ENCODE results near the gene NBEAL2. TPM values are rescaled to one million over a fixed set of nuclear protein-coding genes. Genes with fewer than 3 reads are reported as not detected.

NBEAL2 gene
- total and polyA plus RNA-seq, 2 experiments from 2014 or later = 38.6 to 42.2 TPM

DNA sequence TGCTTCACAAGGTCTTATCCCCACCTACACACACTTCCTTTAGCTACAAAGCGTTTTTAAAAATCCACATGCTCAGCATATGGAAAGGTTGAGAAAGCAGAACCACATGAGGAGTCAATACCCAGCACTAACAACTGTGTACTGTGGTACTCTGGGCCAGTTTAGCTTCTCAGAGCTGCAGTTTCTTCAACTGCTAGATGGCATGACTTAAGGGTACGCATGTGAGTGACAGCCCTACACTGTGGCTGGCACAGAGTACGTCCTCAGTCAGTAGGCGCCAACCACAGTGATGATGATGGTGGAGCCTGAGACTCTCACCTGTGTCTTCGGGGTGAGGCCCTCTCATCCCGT, 20.3 kb upstream of the NBEAL2 start:
- Histone ChIP-seq H3K4me3 (no peak overlapping the region), H3K9me3 (ENCODE audit: low read depth) (no peaks in the 10 kb centered on the region), H3K9me2 (replicated peaks; ENCODE audit: insufficient read depth) (no peaks in the 10 kb centered on the region), H2AFZ (no peak overlapping the region), H4K20me1 (ENCODE audit: insufficient read depth, poor library complexity, severe bottlenecking) (peaks cover 25% of the 10 kb centered on the region), H3K27ac (peak overlapping the region; percentile 86), H3K36me3 (replicated peaks; ENCODE audit: insufficient read depth, low read depth) (no peaks in the 10 kb centered on the region), H3K27me3 (no peaks in the 10 kb centered on the region), H3K79me2 (peaks cover 90% of the 10 kb centered on the region), H3K4me2 (peak overlapping the region; percentile 43), H3K4me1 (ENCODE audit: insufficient read depth) (peaks cover 66% of the 10 kb centered on the region)
- 91% methylated on average over 6 of the region's 6 CpGs for WGBS (ENCODE audit: low lambda C conversion rate, missing lambda C conversion rate)
- TF ChIP-seq, protein P1, sequence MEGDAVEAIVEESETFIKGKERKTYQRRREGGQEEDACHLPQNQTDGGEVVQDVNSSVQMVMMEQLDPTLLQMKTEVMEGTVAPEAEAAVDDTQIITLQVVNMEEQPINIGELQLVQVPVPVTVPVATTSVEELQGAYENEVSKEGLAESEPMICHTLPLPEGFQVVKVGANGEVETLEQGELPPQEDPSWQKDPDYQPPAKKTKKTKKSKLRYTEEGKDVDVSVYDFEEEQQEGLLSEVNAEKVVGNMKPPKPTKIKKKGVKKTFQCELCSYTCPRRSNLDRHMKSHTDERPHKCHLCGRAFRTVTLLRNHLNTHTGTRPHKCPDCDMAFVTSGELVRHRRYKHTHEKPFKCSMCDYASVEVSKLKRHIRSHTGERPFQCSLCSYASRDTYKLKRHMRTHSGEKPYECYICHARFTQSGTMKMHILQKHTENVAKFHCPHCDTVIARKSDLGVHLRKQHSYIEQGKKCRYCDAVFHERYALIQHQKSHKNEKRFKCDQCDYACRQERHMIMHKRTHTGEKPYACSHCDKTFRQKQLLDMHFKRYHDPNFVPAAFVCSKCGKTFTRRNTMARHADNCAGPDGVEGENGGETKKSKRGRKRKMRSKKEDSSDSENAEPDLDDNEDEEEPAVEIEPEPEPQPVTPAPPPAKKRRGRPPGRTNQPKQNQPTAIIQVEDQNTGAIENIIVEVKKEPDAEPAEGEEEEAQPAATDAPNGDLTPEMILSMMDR (IDR thresholded peaks at IDR 0.05; ENCODE audit: poor library complexity) = no peak
- TF ChIP-seq EZH2 (IDR thresholded peaks at IDR 0.05; ENCODE audit: borderline replicate concordance) (no peak), EZH2phosphoT487 (IDR thresholded peaks at IDR 0.05; ENCODE audit: low read depth, severe bottlenecking, unreplicated experiment) (no peak)
- no peak for DNase-seq (ENCODE audit: low spot score)

DNA sequence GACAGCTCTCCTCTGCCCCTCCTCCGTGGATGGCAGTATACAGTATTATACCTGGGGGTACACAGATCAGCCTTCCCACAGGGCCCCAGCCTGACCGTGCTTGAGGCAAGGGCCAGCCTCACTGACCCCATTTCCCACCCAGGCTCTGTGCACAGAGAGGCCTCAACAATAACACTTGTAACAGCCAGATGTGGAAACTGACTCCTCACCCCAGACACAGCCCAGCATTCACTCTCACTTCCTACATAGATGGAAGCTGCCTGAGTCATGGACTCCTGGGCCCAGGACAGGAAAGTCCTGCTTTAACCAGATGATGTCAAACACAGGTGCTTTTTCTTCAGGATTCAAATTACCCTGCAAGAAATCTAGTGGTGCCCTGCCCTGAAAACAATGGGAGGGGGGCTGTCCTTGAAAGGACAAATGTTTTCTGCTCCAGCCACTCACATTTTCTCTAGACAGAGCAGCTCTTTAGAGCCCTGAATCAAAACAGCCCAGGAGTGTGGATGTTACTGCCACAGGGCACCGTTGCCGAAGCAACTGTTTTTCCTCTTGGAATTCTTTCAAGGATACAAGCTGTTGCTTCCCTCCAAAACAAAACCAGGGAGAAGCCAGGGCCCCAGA, 19.3 kb upstream of the NBEAL2 start:
- peak; percentile 68 for DNase-seq (ENCODE audit: low spot score)
- Histone ChIP-seq H3K4me1 (ENCODE audit: insufficient read depth) (peaks cover 66% of the 10 kb centered on the region), H3K36me3 (replicated peaks; ENCODE audit: insufficient read depth, low read depth) (no peaks in the 10 kb centered on the region), H3K9me3 (ENCODE audit: low read depth) (no peaks in the 10 kb centered on the region), H4K20me1 (ENCODE audit: insufficient read depth, poor library complexity, severe bottlenecking) (peaks cover 17% of the 10 kb centered on the region), H3K4me2 (peak overlapping the region; percentile 67), H3K4me3 (no peak overlapping the region), H2AFZ (no peak overlapping the region), H3K9me2 (replicated peaks; ENCODE audit: insufficient read depth) (no peaks in the 10 kb centered on the region), H3K79me2 (peaks cover 86% of the 10 kb centered on the region), H3K27ac (peak overlapping the region; percentile 86), H3K27me3 (no peaks in the 10 kb centered on the region)
- 27% methylated on average over 4 of the region's 4 CpGs for WGBS (ENCODE audit: low lambda C conversion rate, missing lambda C conversion rate)
- TF ChIP-seq EZH2 (IDR thresholded peaks at IDR 0.05; ENCODE audit: borderline replicate concordance) (no peak), EZH2phosphoT487 (IDR thresholded peaks at IDR 0.05; ENCODE audit: low read depth, severe bottlenecking, unreplicated experiment) (no peak)
- TF ChIP-seq, protein P1 (IDR thresholded peaks at IDR 0.05; ENCODE audit: poor library complexity) = no peak

DNA sequence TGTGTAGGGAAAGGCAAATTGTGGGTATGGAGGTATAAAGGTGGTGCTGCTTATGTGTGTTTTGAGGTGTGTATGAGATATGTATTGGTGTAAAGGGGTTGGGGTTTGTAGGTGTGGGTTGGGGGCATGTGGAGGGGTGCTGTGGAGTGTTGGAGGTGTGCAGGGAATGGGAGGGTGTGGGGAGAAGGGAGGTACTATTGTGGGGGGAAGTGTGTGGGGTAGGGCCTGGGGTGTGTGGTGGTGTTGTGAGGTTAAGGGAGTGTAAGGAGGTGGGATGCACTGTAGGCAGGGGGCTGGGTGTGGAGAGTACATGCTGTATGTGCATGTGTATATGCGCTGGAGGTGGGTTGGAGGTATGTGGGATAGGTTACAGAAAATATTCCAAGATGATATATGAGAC, 18.6 kb upstream of the NBEAL2 start:
- H3K27ac ChIP-seq = peak overlapping the region; percentile 86
- H3K9me2 ChIP-seq (replicated peaks; ENCODE audit: insufficient read depth) = no peaks in the 10 kb centered on the region
- no peak for DNase-seq (ENCODE audit: low spot score)
- no peaks in the 10 kb centered on the region for H3K9me3 ChIP-seq (ENCODE audit: low read depth)
- no peaks in the 10 kb centered on the region for H3K36me3 ChIP-seq (replicated peaks; ENCODE audit: insufficient read depth, low read depth)
- TF ChIP-seq, protein P1 (IDR thresholded peaks at IDR 0.05; ENCODE audit: poor library complexity) = no peak
- TF ChIP-seq EZH2phosphoT487 (IDR thresholded peaks at IDR 0.05; ENCODE audit: low read depth, severe bottlenecking, unreplicated experiment) = no peak
- no peak for TF ChIP-seq EZH2 (IDR thresholded peaks at IDR 0.05; ENCODE audit: borderline replicate concordance)
- no peak overlapping the region for H2AFZ ChIP-seq
- no peaks in the 10 kb centered on the region for H3K27me3 ChIP-seq
- WGBS (ENCODE audit: low lambda C conversion rate, missing lambda C conversion rate) = 100% methylated on average over 1 of the region's 1 CpG
- H4K20me1 ChIP-seq (ENCODE audit: insufficient read depth, poor library complexity, severe bottlenecking) = peaks cover 20% of the 10 kb centered on the region
- H3K4me1 ChIP-seq (ENCODE audit: insufficient read depth) = peaks cover 65% of the 10 kb centered on the region
- peaks cover 86% of the 10 kb centered on the region for H3K79me2 ChIP-seq
- H3K4me2 ChIP-seq = peak overlapping the region; percentile 67
- no peak overlapping the region for H3K4me3 ChIP-seq

Measured in hepatocyte (in vitro differentiated cells).